Measurements from ENCODE around the gene BCL7C.

DNA sequence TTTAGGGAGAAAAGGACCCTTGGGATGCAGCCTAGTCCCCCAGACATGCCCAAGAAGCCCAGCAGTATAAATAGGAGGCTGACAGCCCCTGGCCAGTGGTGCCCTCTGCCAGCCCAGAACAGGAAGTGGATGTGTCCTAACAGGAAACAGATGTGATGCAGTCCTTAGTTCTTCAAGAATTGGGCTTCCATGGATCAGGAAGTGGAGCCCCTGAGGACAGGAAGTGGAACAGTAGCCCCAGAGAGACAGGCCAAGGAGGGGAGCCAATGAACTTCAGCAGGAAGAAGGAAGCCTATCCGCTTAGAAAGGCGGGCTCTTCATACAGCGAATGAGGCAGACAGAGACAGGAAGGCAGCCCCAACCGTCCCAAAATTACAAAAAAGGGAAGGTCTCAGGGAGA lies 9.7 kb upstream of the BCL7C start:
- TF ChIP-seq EZH2 (IDR thresholded peaks at IDR 0.05; ENCODE audit: low read length), result no peak
- TF ChIP-seq, protein P1, sequence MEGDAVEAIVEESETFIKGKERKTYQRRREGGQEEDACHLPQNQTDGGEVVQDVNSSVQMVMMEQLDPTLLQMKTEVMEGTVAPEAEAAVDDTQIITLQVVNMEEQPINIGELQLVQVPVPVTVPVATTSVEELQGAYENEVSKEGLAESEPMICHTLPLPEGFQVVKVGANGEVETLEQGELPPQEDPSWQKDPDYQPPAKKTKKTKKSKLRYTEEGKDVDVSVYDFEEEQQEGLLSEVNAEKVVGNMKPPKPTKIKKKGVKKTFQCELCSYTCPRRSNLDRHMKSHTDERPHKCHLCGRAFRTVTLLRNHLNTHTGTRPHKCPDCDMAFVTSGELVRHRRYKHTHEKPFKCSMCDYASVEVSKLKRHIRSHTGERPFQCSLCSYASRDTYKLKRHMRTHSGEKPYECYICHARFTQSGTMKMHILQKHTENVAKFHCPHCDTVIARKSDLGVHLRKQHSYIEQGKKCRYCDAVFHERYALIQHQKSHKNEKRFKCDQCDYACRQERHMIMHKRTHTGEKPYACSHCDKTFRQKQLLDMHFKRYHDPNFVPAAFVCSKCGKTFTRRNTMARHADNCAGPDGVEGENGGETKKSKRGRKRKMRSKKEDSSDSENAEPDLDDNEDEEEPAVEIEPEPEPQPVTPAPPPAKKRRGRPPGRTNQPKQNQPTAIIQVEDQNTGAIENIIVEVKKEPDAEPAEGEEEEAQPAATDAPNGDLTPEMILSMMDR (optimal IDR thresholded peaks at IDR 0.05 in 1 of 3, IDR thresholded peaks at IDR 0.05 in 1 of 3, conservative IDR thresholded peaks at IDR 0.05 in 1 of 3; ENCODE audit: extremely low read depth in 1 of 3, insufficient read depth in 2 of 3, low read length in 3 of 3), result no peak
